Left forelimb (tissue), 1 donor: ENCODE results near the gene TENM3.

Experiments
- DNase-seq: peaks from one replicate; pipeline ENCODE4 v3.0.0-alpha.2; 2018; ENCODE audit warnings: low spot score

The TENM3 gene

GRCh38 chr4:182254026-182254780 is 11.0 kb downstream of the TENM3 start:
- DNase-seq = no peak

GRCh38 chr4:182255441-182256190 is 12.4 kb downstream of the TENM3 start:
- DNase-seq = no peak

- DNase-seq = no peak
Observed at GRCh38 chr4:182257016-182257415, 13.8 kb downstream of the TENM3 start.

GRCh38 chr4:182257503-182257902 is 14.3 kb downstream of the TENM3 start:
- DNase-seq = no peak

GRCh38 chr4:182258441-182259000 is 15.3 kb downstream of the TENM3 start:
- no peak for DNase-seq

GRCh38 chr4:182261651-182262223 is 18.5 kb downstream of the TENM3 start:
- no peak for DNase-seq

- DNase-seq = no peak
Observed at GRCh38 chr4:182263562-182263961, 20.4 kb downstream of the TENM3 start.

GRCh38 chr4:182264139-182264752 is 21.0 kb downstream of the TENM3 start:
- DNase-seq = no peak

GRCh38 chr4:182265881-182266280 is 22.7 kb downstream of the TENM3 start:
- DNase-seq = no peak

- no peak for DNase-seq
Observed at GRCh38 chr4:182267048-182267447, 23.8 kb downstream of the TENM3 start.

GRCh38 chr4:182268966-182269365 is 25.8 kb downstream of the TENM3 start:
- DNase-seq = no peak

GRCh38 chr4:182271731-182272130 is 28.5 kb downstream of the TENM3 start:
- DNase-seq = no peak

GRCh38 chr4:182272151-182272550 is 28.9 kb downstream of the TENM3 start:
- no peak for DNase-seq

GRCh38 chr4:182273191-182273935 is 30.2 kb downstream of the TENM3 start:
- no peak for DNase-seq

- no peak for DNase-seq
Observed at GRCh38 chr4:182276210-182277109, 33.3 kb downstream of the TENM3 start.

- no peak for DNase-seq
Observed at GRCh38 chr4:182277377-182277776, 34.2 kb downstream of the TENM3 start.

- no peak for DNase-seq
Observed at GRCh38 chr4:182278729-182279128, 35.5 kb downstream of the TENM3 start.

GRCh38 chr4:182280436-182281111 is 37.4 kb downstream of the TENM3 start:
- DNase-seq = no peak

- DNase-seq = no peak
Observed at GRCh38 chr4:182286035-182286434, 42.8 kb downstream of the TENM3 start.

- DNase-seq = no peak
Observed at GRCh38 chr4:182286931-182287330, 43.7 kb downstream of the TENM3 start.
